Renal pelvis (tissue), 4 donors: Measurements from ENCODE around the gene HOXB13. TPM values are rescaled to one million over a fixed set of nuclear protein-coding genes. Genes with fewer than 3 reads are reported as not detected.
A peak's percentile ranks its signal among the peaks of the same experiment; 100 is the strongest.
"Not testable (repeated sequence)": the region's sequence is repeated elsewhere in the genome, so short reads cannot be mapped to it uniquely, and the experiment has no call there.

Experiments
- DNase-seq: peaks from one replicate; pipeline ENCODE4 v3.0.0-alpha.2; 2013
- polyA plus RNA-seq, 3 donors: library from polyadenylated mRNA; unstranded; fragments of 120-200 nt; gene quantifications; one replicate each; pipeline ENCODE4 v1.2.1, GENCODE V29; 2013; ENCODE audit not compliant: insufficient read length in 3 of 3

Gene HOXB13
- polyA plus RNA-seq, 3 donors = not detected

DNA sequence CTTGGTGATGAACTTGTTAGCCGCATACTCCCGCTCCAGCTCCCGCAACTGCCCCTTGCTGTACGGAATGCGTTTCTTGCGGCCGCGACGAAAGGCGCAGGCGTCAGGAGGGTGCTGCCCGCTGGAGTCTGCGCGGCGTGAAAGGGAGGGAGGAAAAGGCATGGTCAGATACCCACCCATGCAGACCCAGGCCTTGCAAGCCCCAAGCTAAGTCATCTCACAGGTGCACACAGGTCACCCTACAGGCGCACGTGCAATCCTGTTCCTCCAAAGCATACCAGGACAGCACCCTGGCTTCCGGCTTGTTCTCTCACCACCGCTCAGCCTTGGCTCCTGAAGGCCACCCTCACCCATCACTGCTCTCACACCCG, 1.6 kb downstream of the HOXB13 start:
- no peak for DNase-seq

DNA sequence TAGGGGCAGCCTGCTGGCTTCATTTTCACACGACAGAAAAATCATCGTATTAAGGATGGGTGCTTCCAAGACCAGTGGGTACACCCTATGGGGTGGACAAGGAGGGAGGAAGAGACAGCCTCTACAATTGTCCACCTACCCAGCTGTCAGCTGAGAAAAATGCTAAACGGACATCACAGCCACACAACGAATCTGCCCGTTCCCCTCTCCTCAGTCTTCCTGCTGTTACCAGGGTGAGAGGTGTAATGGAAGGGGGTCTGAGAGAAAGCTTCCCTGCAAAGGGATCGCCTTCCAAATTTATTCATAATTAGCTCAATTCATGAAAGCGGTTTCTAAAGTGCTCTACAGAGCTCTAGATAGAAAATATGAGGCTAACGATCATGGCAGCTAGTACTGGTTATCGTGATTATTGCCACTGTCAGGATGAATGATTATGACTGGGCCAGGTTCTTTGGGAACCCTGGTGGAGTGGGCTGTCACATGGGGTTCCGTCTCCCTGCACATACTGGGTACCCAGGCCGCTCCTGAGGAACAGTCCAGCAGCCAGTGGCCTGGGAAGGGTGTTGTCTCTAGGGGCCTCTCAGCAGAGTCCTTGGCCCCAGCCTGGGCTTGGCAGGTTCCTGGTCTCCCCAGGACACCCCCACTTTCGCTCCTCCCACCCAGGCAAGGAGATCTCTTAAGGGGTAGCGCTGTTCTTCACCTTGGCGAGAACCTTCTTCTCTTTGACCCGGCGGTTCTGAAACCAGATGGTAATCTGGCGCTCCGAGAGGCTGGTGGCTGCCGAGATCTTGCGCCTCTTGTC, 2.2 kb downstream of the HOXB13 start:
- DNase-seq = no peak

DNA sequence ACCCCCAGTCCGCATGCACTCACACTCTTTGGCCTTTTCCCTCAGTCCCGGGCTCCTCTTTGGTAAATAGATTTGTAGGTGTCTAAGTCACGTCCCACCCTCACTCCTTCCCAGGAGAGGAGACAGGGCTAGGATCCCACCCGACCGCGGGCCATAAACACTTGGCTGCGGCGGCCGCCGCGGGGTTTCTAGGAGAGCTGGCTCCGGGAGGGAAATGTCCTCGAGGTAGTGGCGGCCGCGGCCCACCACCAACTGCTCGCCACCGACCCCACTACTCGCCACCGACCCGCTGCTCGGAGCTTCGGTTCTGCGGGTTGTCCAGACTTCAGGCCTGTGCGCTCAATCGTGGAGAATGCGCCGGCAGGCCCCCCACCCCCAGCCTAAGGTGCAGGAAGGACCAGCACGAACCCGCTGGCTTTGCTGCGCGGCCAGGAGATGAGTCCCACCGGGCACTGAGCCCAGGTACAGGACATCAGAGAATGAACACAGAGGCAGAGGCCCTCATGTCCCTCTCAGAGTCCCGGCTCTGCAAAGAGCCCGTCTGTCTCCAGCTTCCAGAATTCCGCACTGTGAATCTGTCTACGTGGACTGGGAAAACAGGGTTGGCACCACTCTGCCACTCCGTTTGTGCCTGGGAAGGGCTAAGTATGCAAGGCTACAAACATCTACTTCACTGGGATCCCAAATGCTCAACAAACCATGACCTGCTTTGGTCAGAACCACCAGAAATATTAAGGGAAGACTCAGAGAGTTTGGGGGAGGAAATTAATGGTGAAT, 3.1 kb downstream of the HOXB13 start:
- no peak for DNase-seq

DNA sequence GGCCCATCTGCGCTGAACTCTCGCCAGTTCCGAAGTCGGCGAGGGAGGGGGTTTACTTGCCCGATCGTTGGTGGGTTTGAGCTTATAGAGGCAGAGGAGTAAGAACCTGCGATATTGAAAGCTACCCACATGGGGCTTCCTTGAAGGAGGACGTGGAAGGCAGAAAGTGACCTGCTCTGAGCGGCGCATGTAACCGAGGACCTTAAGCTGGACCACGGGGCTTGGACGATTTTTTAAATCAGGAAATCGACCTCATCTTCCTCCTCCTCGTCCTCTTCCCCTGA, 3.6 kb downstream of the HOXB13 start:
- DNase-seq = no peak

DNA sequence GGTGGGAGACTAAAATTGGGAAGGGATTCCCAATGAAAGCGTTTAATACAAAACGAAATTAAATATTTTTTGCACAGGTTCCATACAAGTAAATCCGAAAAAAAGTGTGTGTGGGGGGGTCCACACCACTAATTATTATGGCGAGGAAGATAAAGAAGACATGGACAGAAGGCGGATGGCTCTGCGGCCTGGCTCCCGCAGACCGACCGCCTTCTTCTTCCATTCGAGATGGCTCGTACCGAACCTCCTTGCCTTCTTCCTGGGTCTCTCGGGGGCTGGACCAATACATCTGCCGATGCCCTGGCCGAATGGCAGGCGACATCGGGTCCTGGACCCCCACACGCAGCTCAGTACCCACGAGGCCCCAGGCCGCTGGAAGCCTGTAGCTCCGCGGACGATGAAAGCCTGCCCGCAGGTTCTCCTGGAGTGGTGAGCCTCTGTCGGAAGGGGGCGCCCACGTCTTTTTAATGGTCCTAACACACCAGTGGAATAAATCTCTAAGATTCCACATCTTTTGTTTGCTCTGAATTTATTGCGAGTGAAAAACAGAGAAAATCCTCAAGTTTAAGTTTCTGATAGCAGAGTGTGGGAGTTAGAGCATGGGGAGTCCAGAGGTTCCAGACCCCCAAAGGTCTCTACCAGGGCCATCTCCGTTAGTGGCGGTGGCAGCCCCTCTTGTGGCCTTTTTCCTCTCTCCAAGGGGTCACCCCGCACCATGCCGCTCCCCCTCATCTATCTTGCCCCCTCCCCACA, 4.1 kb downstream of the HOXB13 start:
- DNase-seq = peak; percentile 88

DNA sequence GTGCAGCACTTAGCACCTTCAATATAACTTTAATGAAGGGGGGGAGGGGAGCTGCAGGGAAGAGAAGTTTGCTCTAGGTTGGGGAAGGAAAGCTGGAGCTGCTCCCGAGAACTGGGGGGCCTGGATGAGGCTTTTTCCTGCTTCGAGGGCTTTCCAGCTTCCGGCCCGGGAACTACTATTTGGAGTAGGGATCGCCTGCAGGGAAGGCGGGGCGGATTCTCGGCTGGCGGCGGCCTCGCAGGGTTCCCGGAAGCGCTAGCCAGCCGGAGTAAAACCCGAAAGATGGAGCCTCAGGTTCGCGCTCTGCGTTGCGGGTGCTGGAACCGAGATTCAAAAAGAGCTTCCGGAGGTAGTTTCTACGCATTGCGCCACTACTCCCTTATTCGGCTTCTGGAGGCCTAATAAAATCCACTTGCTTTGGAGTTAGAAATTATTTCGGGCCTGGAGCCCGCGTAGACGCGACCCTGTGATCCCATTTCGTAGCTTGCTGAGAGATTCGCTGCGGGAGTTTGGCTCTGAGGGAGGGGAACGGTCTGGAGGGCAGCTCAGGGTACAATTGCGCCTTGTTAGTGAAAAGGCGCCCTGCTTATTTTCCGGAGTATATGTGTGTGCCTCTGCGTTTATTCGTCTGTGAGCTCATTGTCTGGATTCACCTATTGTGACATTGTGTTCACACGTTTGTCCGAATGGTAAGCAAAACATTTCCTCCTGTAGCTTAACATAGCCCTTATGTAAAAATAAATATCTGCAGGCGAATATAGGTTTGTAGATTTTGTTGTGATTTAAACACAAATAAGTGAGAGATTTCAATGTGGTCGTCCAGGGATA, 4.9 kb downstream of the HOXB13 start:
- no peak for DNase-seq

DNA sequence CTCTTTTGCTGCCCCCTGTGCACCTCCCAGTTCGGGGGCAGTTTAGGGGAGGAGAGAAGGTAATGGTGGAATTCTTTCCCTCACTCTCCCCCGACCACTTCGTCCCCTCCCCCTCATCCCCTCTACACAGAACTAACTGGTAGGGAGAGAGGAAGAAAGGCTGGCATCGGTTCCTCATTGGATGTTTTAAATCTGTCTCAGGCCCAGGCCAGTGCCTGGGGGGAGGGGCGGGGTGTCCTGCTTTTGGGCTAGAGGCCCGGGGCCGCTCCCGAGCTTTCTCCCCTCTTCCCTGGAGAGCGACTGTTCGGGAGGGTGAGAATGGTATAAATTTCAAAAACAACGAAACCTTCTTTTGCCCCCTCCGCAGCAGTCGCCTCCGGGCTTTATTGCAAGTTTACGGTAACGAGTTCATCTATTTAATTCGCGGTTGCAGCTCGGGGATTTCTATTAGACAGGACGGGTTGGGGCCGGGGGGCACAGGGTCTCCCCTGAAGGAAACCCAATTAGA, 5.6 kb downstream of the HOXB13 start, which contains the start of gene PRAC2:
TSS of gene PRAC2 (plus strand) at position 271 of the 508 bp plus-strand sequence. CDS start 1,226 bp downstream, outside the sequence.
- no peak for DNase-seq

DNA sequence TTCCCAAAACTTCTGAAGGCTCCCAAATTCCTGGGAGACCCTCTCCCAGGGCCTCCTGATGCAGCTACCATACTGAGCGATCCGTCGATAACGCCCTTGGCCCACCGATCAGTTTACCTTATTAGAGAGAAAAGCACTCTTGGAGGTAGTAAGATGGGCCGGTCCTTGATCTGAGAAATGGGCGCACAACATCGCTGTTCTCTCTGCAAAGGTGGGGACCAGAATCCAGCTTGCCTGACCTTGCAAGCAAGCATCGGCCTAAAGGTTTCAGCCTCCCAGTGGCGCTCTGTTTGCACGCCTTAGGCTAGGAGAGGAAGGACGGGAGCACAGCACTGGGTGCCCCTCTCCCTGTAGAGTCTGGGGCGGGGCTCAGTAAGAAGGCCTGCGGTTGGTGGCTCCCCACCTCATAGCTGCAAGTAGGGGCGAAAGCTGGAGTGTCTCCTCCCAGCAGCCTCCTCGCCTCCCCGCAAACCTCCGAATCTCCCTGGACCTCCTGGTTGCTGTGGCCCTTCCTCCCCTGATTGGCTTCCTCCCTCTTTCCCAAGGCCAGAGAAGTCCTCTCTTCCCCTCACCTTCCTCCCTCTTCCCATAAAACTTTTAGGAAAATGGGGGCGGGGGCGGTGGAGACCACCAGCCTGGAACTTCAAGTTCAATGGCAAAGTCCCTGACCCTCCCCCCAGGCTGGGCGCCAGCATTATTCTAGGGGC, 6.2 kb downstream of the HOXB13 start, which contains the start of gene PRAC1:
TSS of gene PRAC1 (minus strand) at position 318 of the 707 bp plus-strand sequence. CDS start at position 192, 126 bp downstream.
- no peak for DNase-seq

DNA sequence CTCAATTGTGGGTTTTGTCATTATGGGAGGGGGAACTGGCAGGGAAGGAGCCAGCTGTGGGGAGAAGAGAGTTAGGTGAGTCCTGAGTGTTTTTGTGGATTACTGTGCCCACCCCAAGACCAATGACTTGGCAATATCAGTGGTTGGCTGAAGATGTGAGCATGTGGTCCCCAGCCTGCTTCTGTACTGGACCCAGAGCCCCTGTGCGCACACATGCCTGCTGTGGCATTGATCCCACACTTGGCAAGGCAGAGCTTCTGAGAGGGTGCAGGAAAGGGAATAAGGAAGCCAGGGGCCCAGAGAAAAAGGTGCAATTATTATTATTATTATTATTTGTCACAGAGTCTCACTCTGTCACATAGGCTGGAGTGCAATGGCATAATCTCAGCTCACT, 7.5 kb downstream of the HOXB13 start:
- no peak for DNase-seq

DNA sequence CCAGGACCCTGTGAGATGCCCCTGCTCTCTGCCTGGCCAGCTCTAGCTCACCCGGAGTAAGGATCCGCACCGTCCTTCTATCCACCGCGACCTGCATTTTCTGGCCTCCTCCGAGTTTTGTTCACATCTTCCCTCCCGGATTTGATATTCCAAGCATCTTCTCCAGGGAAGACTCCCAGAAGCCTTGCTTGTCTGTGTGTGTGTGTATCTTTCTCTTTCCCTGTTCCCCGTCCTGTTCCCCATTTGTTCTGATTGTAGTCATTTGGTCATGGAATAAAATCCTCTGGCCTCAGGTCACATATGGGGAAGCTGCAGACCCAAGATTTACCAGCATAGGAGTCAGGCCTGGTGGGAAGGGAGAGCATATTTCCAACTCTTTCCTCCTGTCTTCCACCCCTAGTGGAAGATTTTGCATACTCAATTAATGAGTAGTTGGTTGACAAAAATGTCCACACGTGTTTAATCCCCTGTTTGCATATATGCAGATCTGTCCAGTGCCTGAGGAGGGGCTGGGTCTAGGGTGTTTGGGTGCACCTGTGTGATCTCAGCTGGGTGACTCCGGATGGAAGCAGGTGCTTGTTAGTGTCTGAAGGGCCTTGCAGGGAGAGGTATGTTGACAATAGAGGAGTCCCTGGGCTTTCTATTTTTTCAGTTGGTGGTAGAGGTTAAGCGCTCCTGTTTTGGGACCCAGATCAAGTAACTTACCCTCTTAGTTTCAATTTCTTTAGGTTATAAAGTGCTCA, 8.1 kb downstream of the HOXB13 start:
- no peak for DNase-seq

DNA sequence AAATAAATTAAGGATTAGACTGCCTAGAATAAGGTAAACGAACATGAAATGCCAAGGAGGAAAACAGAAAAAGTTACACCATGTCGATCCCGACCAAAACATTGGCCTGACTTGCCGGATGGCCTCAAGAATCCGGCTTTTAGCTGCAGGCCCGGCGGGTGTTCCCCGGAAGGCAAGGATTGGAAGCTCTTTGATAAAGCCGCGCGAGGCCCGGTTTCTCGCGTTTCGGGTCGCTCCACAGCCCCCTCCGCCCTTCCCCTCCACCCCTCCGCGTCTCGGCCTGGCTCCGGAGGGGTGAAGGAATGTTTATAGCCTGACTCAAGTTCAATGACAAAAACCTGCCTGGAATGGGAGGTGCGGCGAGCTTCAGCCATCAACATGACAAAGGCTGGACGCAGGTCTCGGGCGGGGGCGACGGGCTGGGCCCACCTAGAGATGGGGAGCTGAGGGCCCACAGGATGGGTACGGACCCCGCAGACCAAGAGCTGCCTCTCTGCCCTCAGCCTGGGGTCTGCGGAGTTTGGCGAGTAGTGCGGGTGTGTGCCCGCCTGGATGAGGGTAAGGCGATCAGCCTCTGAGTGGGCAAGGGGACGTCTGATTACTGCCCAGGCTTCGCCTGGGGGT, 8.8 kb downstream of the HOXB13 start:
- no peak for DNase-seq

DNA sequence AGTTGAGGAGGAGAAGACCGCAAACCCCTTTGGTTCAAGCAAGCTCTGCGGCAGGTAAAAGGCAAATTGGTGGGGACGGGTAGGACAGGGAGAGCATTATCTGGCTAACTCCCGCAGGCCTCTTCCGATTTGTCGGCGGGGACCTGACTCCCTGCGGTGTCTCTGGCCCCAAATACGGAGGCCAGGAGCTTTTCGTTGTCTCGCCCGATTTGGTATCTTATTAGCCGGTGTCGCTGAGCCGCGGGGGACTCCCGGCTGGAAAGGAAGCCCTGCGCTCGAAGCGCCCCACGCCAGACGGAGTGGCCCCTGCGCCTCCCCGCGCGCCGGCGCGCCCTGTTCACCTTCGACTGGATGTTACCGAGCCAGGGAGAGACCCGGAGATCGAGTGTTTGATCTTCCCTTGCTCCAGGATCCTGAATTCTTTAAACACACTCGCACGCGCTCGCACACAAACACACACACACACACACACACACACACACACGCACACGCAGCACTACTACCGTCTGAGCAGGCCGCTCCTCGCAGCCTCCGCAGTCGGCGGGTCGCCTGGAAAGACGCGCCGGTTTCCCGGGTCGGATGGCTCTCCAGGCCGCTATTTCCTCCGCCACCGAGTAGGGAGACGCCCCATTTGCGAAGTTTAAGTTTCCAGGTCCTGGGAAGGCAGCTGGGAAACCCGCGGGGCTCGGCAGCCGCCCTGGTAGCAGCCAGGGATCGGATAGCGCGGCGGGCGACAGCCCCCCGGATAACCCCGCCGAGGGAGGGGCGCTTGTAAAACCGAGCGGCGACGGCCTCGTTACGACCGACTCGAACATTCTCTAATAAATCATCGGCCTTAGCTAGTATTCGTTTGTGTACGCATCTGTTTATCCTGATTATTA, 9.5 kb downstream of the HOXB13 start:
- no peak for DNase-seq

DNA sequence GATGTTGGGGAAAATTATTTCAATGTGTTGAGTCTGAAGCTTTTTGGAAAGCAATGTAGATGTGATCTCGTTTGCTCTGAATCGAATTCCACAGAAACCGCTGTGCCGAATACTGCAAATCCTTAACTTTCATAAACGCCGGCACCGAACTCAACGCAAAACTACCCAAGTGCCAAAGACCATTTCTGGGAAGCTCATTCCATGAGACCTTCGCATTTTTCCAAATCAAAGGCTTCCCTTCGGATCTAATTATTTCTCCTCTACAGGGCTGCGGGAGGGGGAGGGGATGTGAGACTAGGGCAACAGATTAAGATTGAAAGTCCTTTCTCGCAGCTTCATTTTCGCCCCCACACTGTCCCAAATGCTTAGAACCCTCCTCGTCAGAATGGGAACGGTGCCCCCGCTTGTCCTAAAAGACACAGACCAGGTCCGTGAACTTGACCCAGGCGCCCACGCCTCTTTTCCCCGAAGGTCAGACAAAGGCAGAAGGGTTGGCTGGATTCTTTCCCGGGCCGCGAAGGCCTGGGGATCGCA, 10.3 kb downstream of the HOXB13 start:
- DNase-seq = no peak

DNA sequence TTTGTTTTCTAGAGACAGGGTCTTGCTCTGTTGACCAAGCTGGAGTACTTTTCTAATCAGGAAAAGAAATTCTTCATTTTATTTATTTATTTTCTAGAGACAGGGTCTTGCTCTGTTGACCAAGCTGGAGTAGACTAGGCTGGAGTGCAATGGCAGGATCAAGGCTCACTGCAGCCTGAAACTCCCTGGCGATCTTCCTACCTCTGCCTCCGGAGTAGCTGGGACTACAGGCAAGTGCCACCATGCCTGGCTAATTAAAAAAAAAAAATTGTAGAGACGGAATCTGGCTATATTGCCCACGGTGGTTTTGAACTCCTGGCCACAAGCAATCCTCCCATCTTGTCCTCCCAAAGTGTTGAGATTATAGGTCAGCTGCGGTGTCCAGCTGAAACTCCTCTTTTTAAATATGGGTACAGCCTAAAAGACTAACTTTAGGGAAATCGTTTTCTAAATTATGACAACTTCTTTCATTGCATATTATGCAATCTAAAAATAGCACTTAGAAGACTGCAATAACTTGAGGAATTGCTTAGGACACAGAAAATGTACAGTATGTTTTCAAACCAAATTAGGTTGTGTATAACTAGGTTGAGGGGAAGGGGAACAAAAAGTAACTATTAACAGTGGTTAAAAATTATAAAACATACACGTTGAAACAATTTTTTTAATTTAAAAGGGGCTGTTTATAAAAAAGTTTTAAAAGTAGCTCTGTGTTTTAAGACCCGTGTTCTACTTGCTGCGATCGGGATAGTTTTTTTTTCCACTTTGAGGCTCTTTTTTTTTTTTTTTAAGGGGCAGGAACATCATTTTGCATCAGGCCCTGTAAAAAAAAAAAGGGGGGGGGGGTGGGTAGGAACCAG, 11.0 kb downstream of the HOXB13 start:
- DNase-seq = no peak

DNA sequence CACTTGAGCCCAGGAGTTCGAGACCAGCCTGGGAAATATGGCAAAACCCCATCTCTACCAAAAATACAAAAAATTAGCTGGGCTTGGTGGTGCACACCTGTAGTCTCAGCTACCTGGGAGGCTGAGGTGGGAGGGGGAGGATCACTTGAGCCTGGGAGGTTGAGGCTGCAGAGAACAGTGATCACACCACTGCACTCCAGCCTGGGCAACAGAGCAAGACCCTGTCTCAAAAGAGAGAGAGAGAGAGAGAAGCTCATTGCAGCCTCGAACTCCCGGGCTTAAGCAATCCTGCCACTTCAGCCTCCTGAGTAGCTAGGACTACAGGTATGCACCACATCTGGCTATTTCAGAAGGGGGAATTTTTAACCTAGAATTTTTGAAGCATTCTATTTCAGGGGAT, 12.0 kb downstream of the HOXB13 start:
- DNase-seq = not testable (repeated sequence)

DNA sequence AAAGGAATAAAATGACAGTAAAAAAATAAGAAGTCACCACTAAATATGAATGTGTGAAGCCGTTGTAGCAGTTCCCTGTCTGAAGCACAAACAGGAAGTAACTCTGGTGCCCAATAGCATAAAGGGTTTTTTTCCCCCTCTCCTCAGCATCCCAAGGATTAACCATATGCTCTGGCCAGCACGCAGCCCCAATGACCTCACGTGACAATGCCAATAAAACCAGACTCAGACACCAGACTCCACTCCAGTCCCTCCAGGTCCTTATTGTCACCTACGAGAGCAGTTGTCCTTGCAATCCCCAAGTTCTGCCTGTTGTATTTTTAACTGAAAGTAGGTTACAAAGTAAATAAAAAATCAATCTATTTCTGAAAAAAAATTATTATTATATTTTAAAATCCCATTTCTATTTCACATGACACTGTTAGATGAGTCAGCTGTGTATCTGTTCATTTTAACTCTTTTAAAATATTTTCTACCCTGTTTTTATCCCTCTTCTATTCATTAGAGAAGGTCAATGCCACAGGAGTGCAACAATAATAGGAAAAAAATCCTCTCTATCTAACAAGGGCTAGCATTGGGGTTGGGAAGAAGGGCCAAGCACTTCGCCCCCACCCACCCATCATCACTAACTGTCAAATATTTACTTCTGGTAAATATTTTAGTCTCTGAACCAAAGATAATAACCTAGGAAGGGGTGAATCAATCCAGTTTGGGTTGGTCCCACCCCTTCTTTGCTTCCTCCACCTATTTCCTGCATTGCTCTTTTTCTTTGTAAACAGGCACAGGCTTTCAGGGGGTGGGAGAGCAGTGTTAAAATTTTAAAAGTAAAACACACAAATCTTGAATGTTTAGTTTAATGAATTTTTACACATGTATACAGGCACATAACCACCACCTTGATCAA, 12.8 kb downstream of the HOXB13 start:
- DNase-seq = no peak
